Measurements from ENCODE around the gene CERS1.

DNA sequence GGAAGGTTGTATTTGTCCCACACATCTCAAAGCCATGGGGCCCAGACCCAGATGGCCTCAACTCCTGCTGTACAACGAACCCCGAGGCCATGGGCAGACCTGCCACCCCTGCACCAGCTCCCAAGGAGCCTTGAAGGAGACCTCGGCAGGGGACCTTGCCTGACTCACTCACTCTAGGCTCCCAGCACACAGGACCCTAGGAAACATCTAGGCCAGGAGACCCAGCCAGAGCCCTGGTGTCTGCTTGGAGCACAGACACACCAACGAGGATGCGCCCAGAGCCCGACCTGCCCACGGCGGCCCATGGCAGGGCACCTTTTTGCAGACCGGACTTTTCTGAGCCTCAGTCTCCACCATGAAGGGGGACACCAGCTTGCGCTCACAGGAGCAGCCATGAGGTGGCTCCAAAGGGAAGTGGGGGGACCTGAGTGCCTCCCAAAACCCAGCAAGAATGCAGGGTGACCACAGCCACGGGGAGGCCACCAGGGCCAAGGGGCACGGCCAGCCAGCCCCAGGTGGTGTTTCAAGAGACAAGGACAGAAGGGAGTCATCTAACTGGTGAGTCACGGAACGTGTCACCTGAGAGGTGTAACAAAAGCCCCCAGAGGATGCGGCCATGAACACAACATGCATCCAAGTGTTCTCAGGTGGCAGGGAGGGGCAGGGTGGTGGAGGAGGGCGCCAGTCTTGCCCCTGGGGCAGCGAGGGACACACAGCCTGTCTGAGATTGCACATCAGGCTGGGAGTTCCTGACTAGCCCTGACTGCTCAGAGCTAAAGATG lies 4.9 kb upstream of the CERS1 start:
- TF ChIP-seq, protein P1, sequence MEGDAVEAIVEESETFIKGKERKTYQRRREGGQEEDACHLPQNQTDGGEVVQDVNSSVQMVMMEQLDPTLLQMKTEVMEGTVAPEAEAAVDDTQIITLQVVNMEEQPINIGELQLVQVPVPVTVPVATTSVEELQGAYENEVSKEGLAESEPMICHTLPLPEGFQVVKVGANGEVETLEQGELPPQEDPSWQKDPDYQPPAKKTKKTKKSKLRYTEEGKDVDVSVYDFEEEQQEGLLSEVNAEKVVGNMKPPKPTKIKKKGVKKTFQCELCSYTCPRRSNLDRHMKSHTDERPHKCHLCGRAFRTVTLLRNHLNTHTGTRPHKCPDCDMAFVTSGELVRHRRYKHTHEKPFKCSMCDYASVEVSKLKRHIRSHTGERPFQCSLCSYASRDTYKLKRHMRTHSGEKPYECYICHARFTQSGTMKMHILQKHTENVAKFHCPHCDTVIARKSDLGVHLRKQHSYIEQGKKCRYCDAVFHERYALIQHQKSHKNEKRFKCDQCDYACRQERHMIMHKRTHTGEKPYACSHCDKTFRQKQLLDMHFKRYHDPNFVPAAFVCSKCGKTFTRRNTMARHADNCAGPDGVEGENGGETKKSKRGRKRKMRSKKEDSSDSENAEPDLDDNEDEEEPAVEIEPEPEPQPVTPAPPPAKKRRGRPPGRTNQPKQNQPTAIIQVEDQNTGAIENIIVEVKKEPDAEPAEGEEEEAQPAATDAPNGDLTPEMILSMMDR (IDR thresholded peaks at IDR 0.05; ENCODE audit: borderline replicate concordance, extremely low read depth, low read length, poor library complexity, severe bottlenecking) = no peak
- no peak for TF ChIP-seq EZH2 (IDR thresholded peaks at IDR 0.05; ENCODE audit: borderline replicate concordance, low read depth, low read length, severe bottlenecking)

Measured in DND-41 (cell line).